RWPE2 (cell line): ENCODE results near the gene GRIP2.

Experiments used
- ATAC-seq: fragments of 200-7000 bp; cut with Tn5 transposase; 3 replicates; pipeline ENCODE4 v1.9.1; 2021; ENCODE audit warnings: low read depth
- DNase-seq: peaks from one replicate; pipeline ENCODE4 v3.0.0-alpha.2; 2020; ENCODE audit warnings: low spot score
- H3K27ac ChIP-seq: fragments of 450-650 bp; 2 replicates; pipeline ENCODE4 v1.5.1; 2017; ENCODE audit warnings: mild to moderate bottlenecking; ENCODE audit not compliant: poor library complexity, severe bottlenecking
- H3K27me3 ChIP-seq: fragments of 250-450 bp; sonication (Bioruptor Pico); 2 replicates; pipeline ENCODE4 v1.5.1; 2021; ENCODE audit warnings: mild to moderate bottlenecking, moderate library complexity; ENCODE audit not compliant: insufficient read depth, poor library complexity, severe bottlenecking
- H3K36me3 ChIP-seq: fragments of 250-450 bp; sonication (Bioruptor Pico); 2 replicates; pipeline ENCODE4 v1.5.1; 2020; ENCODE audit warnings: low read depth, mild to moderate bottlenecking, moderate library complexity
- H3K4me1 ChIP-seq: fragments of 250-450 bp; sonication (Bioruptor Pico); 2 replicates; pipeline ENCODE4 v1.5.1; 2021; ENCODE audit warnings: mild to moderate bottlenecking, moderate library complexity; ENCODE audit not compliant: insufficient read depth, poor library complexity, severe bottlenecking
- H3K4me3 ChIP-seq: fragments of 250-450 bp; sonication (Bioruptor Pico); 2 replicates; pipeline ENCODE4 v1.5.1; 2021; ENCODE audit warnings: mild to moderate bottlenecking, moderate library complexity; ENCODE audit not compliant: severe bottlenecking
- H3K9me3 ChIP-seq: fragments of 250-450 bp; sonication (Bioruptor Pico); 2 replicates; pipeline ENCODE4 v1.5.1; 2021; ENCODE audit warnings: mild to moderate bottlenecking, moderate library complexity; ENCODE audit not compliant: severe bottlenecking
- CTCF ChIP-seq: fragments of 450-650 bp; IDR thresholded peaks from one replicate; pipeline ENCODE4 v1.5.1; 2017; ENCODE audit warnings: mild to moderate bottlenecking, moderate library complexity; ENCODE audit not compliant: poor library complexity, severe bottlenecking

GRIP2 gene

GRCh38 chr3:14525685-14526631, 14.2 kb downstream of the GRIP2 start:
- Histone ChIP-seq H3K4me1 (no peaks in the 10 kb centered on the region), H3K4me3 (no peak overlapping the region), H3K27me3 (no peaks in the 10 kb centered on the region), H3K36me3 (no peaks in the 10 kb centered on the region), H3K27ac (no peak overlapping the region), H3K9me3 (no peaks in the 10 kb centered on the region)
- ATAC-seq (no peak), DNase-seq (peak; percentile 15)
- TF ChIP-seq CTCF: no peak

- DNase-seq (peak; percentile 22), ATAC-seq (no peak)
- no peaks in the 10 kb centered on the region for H3K9me3 ChIP-seq
- TF ChIP-seq CTCF: no peak
- no peak overlapping the region for H3K27ac ChIP-seq
- no peaks in the 10 kb centered on the region for H3K27me3 ChIP-seq
- no peak overlapping the region for H3K4me3 ChIP-seq
- H3K36me3 ChIP-seq: no peaks in the 10 kb centered on the region
- no peaks in the 10 kb centered on the region for H3K4me1 ChIP-seq
Measured at GRCh38 chr3:14524920-14525660, 15.1 kb downstream of the GRIP2 start.

GRCh38 chr3:14524311-14524711, 15.8 kb downstream of the GRIP2 start:
- Histone ChIP-seq H3K9me3 (no peaks in the 10 kb centered on the region), H3K4me1 (no peaks in the 10 kb centered on the region), H3K27me3 (no peaks in the 10 kb centered on the region), H3K4me3 (no peak overlapping the region), H3K36me3 (no peaks in the 10 kb centered on the region), H3K27ac (no peak overlapping the region)
- ATAC-seq (no peak), DNase-seq (peak; percentile 56)
- no peak for TF ChIP-seq CTCF

GRCh38 chr3:14523792-14524191, 16.4 kb downstream of the GRIP2 start:
- peak; percentile 41; the same call in 1 of the 3 replicates for ATAC-seq
- TF ChIP-seq CTCF: no peak
- no peaks in the 10 kb centered on the region for H3K36me3 ChIP-seq
- no peaks in the 10 kb centered on the region for H3K27me3 ChIP-seq
- no peak overlapping the region for H3K27ac ChIP-seq
- H3K4me3 ChIP-seq: no peak overlapping the region
- H3K4me1 ChIP-seq: no peaks in the 10 kb centered on the region
- peak; percentile 12 for DNase-seq
- no peaks in the 10 kb centered on the region for H3K9me3 ChIP-seq
